Esophagus squamous epithelium (tissue), 5 donors: ENCODE measurements around the gene SNX14. TPM values are rescaled to one million over a fixed set of nuclear protein-coding genes. Genes with fewer than 3 reads are reported as not detected.
"Not testable (repeated sequence)": the region's sequence is repeated elsewhere in the genome, so short reads cannot be mapped to it uniquely, and the experiment has no call there.

Source experiments
- DNase-seq: peaks from one replicate; lab custom pipeline; 2025; lab: John Stamatoyannopoulos, UW
- H3K27ac ChIP-seq, 4 donors: fragments of 200-600 bp; sonication (generic); one replicate each; pipeline ENCODE4 v1.5.1; 2016 to 2019; ENCODE audit warnings: mild to moderate bottlenecking in 1 of 4
- H3K27me3 ChIP-seq, 4 donors: fragments of 200-600 bp; sonication (generic); 1 replicate in 3 of 4; 2 replicates in 1 of 4; pipeline versions ENCODE4 v1.5.1 to v1.6.0; 2017 to 2021; ENCODE audit warnings: antibody characterized with exemption in 1 of 4
- H3K36me3 ChIP-seq, 3 donors: fragments of 200-600 bp; sonication (generic); one replicate each; pipeline ENCODE4 v1.5.1; 2016 to 2019
- H3K4me1 ChIP-seq, 3 donors: fragments of 200-600 bp; sonication (generic); one replicate each; pipeline ENCODE4 v1.5.1; 2017 to 2019
- H3K4me3 ChIP-seq, 4 donors: fragments of 200-600 bp; sonication (generic); 1 replicate in 3 of 4; 2 replicates in 1 of 4; pipeline ENCODE4 v1.5.1; 2016 to 2019; ENCODE audit warnings: mild to moderate bottlenecking in 2 of 4, moderate library complexity in 1 of 4
- H3K9me3 ChIP-seq, 3 donors: fragments of 200-600 bp; sonication (generic); one replicate each; pipeline ENCODE4 v1.5.1; 2016 to 2019
- POLR2A ChIP-seq, 4 donors: fragments of 450-650 bp; IDR thresholded peaks; one replicate each; pipeline ENCODE4 v1.6.1; 2017; ENCODE audit warnings: antibody characterized with exemption in 4 of 4, mild to moderate bottlenecking in 4 of 4, moderate library complexity in 3 of 4
- WGBS, 2 donors: methylation state at CpG; one replicate each; pipeline ENCODE4 v1.1.5; 2018; 5-methylcytosine and 5-hydroxymethylcytosine counted together
- intact Hi-C: fragments of 100-400 bp; cut with DNase I; formaldehyde crosslinking; loops from one replicate; pipeline ENCODE4 v1.15.0; 2022
- total RNA-seq, 4 donors: library from RNA; depleted of rRNA; stranded (reverse); fragments of >200 nt; gene quantifications; one replicate each; pipeline ENCODE4 v1.1.0, GENCODE V29; 2016
- TF ChIP-seq, protein P1 (sequence below), 6 experiments: fragments of 450-650 bp in 4 of 6; fragments of 200-600 bp in 2 of 6; sonication (generic) in 2 of 6; IDR thresholded peaks; one replicate each; pipeline ENCODE4 v1.5.1; 2016 to 2019; ENCODE audit warnings: antibody characterized with exemption in 6 of 6, mild to moderate bottlenecking in 4 of 6, moderate library complexity in 4 of 6
- donor health status: DM: yes; HTN: yes; CAD: no.

The SNX14 gene
- total RNA-seq, 4 donors from 2014 or later: 40.5 to 52.3 (median 46.2) TPM

DNA sequence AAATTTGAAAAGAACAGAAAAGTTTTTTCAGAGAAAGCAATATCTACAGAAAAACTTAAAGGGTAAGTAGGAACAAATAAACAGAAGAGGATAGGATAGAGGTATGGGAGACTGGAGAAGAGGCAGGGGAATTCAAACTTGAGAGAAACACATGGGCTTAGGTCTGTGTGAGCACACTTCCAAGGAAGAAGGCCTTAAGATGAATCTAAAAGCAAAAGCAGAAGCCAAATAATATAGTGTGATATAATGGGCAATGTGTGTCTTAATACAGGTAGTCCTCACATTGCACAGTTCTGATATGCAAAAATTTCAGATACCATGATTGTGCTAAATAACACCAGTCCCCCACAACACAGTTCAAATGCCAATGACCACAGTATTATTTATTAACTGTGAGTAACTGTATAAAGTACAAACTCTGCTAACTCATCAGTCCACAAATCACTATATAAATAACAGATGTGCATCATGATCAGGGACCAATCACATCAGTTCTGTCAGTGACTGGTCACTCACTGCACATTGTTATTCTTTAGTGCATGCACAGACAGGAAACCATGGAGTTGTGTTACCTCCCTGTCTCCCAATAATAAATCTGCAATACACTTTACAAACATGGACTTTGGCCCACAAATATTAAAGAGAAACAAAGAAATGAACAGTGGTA is 18.6 kb downstream of the SNX14 start:
- TF ChIP-seq POLR2A (IDR thresholded peaks at IDR 0.05): no peak
- TF ChIP-seq, protein P1, sequence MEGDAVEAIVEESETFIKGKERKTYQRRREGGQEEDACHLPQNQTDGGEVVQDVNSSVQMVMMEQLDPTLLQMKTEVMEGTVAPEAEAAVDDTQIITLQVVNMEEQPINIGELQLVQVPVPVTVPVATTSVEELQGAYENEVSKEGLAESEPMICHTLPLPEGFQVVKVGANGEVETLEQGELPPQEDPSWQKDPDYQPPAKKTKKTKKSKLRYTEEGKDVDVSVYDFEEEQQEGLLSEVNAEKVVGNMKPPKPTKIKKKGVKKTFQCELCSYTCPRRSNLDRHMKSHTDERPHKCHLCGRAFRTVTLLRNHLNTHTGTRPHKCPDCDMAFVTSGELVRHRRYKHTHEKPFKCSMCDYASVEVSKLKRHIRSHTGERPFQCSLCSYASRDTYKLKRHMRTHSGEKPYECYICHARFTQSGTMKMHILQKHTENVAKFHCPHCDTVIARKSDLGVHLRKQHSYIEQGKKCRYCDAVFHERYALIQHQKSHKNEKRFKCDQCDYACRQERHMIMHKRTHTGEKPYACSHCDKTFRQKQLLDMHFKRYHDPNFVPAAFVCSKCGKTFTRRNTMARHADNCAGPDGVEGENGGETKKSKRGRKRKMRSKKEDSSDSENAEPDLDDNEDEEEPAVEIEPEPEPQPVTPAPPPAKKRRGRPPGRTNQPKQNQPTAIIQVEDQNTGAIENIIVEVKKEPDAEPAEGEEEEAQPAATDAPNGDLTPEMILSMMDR (IDR thresholded peaks at IDR 0.05): no peak
- DNase-seq: no peak
- Histone ChIP-seq H3K4me3 (no peak overlapping the region), H3K27ac (no peak overlapping the region), H3K9me3 (no peaks in the 10 kb centered on the region), H3K36me3 (peaks cover 0 to 20% (median 0%) of the 10 kb centered on the region in 3 donors), H3K4me1 (peaks cover 0 to 9% (median 0%) of the 10 kb centered on the region in 3 donors), H3K27me3 (no peaks in the 10 kb centered on the region)
- intact Hi-C loops: no loop called here

DNA sequence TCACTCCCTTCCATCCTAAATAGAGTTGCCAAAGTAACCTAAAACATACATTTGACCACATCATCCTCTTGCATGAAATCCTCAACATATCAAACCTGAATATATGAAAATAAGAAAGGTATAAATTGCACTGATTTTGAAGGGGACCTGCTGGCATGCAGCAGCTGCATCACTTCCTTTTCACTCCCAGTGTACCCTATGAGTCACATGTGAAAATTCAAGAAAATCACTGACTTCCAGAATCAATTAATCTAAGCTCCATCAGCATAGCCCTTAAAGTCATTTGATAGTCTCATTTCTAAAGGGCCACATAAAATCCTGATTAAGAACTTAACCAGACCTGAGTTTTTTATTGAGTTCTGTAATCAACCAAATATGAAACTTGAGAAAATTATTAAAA is 24.3 kb downstream of the SNX14 start:
- no peak overlapping the region for H3K27ac ChIP-seq
- no peaks in the 10 kb centered on the region for H3K27me3 ChIP-seq
- no peak overlapping the region for H3K4me3 ChIP-seq
- TF ChIP-seq, protein P1 (IDR thresholded peaks at IDR 0.05): no peak
- TF ChIP-seq POLR2A (IDR thresholded peaks at IDR 0.05): no peak
- DNase-seq: no peak
- peaks cover 0 to 63% (median 0%) of the 10 kb centered on the region in 3 donors for H3K36me3 ChIP-seq
- intact Hi-C loops: no loop called here
- H3K9me3 ChIP-seq: no peaks in the 10 kb centered on the region
- no peaks in the 10 kb centered on the region for H3K4me1 ChIP-seq

DNA sequence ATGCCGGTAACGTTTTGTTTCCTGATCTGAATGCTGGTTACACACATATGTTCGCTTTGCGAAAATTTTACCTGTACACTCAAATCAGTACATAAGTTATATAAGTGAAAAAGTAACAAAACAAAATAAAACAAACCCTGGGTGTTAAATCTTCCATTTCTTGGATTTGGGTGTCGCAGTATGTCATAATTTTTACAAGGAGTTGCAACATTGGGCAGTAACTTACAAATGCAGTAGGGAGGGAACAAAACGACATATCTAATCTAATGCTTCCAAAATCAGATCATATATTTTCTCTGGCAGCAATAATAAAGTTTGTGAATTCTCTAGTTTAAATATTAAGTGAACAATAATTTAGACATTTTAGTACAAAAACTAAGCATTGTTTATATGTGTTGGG is 25.2 kb downstream of the SNX14 start:
- no peak overlapping the region for H3K27ac ChIP-seq
- peaks cover 0 to 70% (median 0%) of the 10 kb centered on the region in 3 donors for H3K36me3 ChIP-seq
- no peak for DNase-seq
- no peaks in the 10 kb centered on the region for H3K4me1 ChIP-seq
- no peaks in the 10 kb centered on the region for H3K27me3 ChIP-seq
- H3K9me3 ChIP-seq: no peaks in the 10 kb centered on the region
- no peak for TF ChIP-seq POLR2A (IDR thresholded peaks at IDR 0.05)
- TF ChIP-seq, protein P1 (IDR thresholded peaks at IDR 0.05): no peak
- WGBS, 2 donors: 85 to 91% methylated on average over 6 of the region's 6 CpGs
- no peak overlapping the region for H3K4me3 ChIP-seq
- intact Hi-C loops: no loop called here

DNA sequence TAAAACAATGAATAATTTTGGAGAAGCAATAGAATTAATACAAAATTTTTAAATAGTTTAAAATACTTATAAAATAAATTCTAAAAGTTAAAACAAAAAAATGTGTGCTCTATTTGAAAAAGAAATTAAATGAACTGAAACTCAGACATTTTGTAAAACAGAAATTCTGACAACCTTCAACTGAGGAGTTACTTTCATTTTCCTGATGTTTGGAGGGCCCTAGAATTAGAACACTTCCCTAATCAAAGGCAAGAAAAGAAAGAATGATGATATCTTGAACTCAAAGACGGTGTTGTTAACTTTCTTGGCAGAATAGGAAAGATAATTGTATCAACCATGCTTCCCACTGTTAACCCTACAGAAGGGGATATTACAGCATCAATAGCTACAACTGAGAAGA is 27.9 kb downstream of the SNX14 start:
- no peak for DNase-seq
- H3K27me3 ChIP-seq: no peaks in the 10 kb centered on the region
- WGBS, 2 donors: 29 to 42% methylated on average over 1 of the region's 1 CpG
- H3K4me1 ChIP-seq: no peaks in the 10 kb centered on the region
- H3K27ac ChIP-seq: no peak overlapping the region
- no peak overlapping the region for H3K4me3 ChIP-seq
- H3K36me3 ChIP-seq: peaks cover 0 to 77% (median 0%) of the 10 kb centered on the region in 3 donors
- intact Hi-C loops: no loop called here
- TF ChIP-seq, protein P1 (IDR thresholded peaks at IDR 0.05): no peak
- TF ChIP-seq POLR2A (IDR thresholded peaks at IDR 0.05): no peak
- no peaks in the 10 kb centered on the region for H3K9me3 ChIP-seq

DNA sequence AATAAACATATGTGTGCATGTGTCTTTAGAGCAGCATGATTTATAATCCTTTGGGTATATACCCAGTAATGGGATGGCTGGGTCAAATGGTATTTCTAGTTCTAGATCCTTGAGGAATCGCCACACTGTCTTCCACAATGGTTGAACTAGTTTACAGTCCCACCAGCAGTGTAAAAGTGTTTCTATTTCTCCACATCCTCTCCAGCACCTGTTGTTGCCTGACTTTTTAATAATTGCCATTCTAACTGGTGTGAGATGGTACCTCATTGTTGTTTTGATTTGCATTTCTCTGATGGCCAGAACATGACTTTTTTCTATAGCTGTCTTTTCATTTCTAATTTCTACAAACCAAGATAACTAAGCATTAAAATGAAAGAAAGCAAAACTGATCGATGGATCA is 29.4 kb downstream of the SNX14 start:
- intact Hi-C loops, H3K4me1 ChIP-seq, H3K9me3 ChIP-seq, H3K4me3 ChIP-seq, H3K27ac ChIP-seq, DNase-seq, H3K27me3 ChIP-seq: not testable (repeated sequence)
- 94 to 96% methylated on average over 2 of the region's 2 CpGs for WGBS, 2 donors
- peaks cover 0 to 76% (median 0%) of the 10 kb centered on the region in 3 donors for H3K36me3 ChIP-seq
